Measurements from ENCODE around the gene NUTF2. TPM values are rescaled to one million over a fixed set of nuclear protein-coding genes. Genes with fewer than 3 reads are reported as not detected.

Gene NUTF2
- total RNA-seq, 1 experiment from 2014 or later: 224 TPM

DNA sequence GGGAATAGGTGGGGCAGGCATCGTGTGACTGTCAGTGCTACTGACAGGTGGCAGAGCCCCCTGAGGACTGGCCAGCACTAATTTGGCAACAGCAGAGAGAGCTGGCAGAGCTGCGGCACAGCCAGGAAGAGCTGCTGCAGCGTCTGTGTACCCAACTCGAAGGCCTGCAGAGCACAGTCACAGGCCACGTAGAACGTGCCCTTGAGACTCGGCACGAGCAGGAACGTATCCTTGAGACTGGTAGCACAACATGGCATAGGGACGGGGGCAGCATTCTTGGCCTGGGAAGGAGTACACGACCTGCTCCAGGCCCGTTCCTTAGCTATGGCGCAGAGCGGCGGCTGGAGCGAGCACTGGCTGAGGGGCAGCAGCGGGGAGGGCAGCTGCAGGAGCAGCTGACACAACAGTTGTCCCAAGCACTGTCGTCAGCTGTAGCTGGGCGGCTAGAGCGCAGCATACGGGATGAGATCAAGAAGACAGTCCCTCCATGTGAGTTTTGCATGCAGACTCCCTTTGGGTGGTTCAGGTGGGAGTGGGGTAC, 35.0 kb downstream of the NUTF2 start:
- CTCF ChIA-PET: interaction anchor here (0.5 kb wide), 1 partner anchor 65 kb away, joined by 4 read pairs; no protein-coding TSS in a partner anchor
- no peaks in the 10 kb centered on the region for H3K27me3 Mint-ChIP-seq (ENCODE audit: unreplicated experiment)
- H3K36me3 Mint-ChIP-seq (ENCODE audit: insufficient read depth, unreplicated experiment): peaks cover 55% of the 10 kb centered on the region
- intact Hi-C loops (cut with micrococcal nuclease; ENCODE audit: unreplicated experiment): no loop called here
- DNase-seq: no peak
- H3K4me1 Mint-ChIP-seq (ENCODE audit: low read depth, unreplicated experiment): peaks cover 10% of the 10 kb centered on the region
- H3K27ac Mint-ChIP-seq (ENCODE audit: unreplicated experiment): no peak overlapping the region
- TF ChIP-seq, protein P1, sequence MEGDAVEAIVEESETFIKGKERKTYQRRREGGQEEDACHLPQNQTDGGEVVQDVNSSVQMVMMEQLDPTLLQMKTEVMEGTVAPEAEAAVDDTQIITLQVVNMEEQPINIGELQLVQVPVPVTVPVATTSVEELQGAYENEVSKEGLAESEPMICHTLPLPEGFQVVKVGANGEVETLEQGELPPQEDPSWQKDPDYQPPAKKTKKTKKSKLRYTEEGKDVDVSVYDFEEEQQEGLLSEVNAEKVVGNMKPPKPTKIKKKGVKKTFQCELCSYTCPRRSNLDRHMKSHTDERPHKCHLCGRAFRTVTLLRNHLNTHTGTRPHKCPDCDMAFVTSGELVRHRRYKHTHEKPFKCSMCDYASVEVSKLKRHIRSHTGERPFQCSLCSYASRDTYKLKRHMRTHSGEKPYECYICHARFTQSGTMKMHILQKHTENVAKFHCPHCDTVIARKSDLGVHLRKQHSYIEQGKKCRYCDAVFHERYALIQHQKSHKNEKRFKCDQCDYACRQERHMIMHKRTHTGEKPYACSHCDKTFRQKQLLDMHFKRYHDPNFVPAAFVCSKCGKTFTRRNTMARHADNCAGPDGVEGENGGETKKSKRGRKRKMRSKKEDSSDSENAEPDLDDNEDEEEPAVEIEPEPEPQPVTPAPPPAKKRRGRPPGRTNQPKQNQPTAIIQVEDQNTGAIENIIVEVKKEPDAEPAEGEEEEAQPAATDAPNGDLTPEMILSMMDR (IDR thresholded peaks at IDR 0.05; ENCODE audit: unreplicated experiment): no peak
- H3K4me3 Mint-ChIP-seq (ENCODE audit: low read depth, unreplicated experiment): no peak overlapping the region
- BruUV-seq (replicated peaks): no TSS peak
- no peaks in the 10 kb centered on the region for H3K9me3 Mint-ChIP-seq (ENCODE audit: low read depth, unreplicated experiment)

DNA sequence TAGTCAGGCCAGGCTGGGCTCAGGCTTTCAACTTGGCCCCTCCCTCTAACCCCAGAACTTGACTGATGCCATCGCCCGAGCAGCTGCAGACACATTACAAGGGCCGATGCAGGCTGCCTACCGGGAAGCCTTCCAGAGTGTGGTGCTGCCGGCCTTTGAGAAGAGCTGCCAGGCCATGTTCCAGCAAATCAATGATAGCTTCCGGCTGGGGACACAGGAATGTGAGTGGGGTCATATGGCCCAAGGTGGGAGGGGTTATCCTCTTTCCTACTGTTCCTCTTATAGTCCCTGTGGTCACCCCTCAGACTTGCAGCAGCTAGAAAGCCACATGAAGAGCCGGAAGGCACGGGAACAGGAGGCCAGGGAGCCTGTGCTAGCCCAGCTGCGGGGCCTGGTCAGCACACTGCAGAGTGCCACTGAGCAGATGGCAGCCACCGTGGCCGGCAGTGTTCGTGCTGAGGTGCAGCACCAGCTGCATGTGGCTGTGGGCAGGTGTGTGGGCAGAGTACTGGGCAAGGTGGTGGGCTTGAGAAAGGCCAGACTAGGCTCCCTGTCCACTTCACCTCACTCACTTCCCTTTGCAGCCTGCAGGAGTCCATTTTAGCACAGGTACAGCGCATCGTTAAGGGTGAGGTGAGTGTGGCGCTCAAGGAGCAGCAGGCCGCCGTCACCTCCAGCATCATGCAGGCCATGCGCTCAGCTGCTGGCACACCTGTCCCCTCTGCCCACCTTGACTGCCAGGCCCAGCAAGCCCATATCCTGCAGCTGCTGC, 35.8 kb downstream of the NUTF2 start:
- intact Hi-C loops (cut with micrococcal nuclease; ENCODE audit: unreplicated experiment): no loop called here
- no TSS peak for BruUV-seq (replicated peaks)

DNA sequence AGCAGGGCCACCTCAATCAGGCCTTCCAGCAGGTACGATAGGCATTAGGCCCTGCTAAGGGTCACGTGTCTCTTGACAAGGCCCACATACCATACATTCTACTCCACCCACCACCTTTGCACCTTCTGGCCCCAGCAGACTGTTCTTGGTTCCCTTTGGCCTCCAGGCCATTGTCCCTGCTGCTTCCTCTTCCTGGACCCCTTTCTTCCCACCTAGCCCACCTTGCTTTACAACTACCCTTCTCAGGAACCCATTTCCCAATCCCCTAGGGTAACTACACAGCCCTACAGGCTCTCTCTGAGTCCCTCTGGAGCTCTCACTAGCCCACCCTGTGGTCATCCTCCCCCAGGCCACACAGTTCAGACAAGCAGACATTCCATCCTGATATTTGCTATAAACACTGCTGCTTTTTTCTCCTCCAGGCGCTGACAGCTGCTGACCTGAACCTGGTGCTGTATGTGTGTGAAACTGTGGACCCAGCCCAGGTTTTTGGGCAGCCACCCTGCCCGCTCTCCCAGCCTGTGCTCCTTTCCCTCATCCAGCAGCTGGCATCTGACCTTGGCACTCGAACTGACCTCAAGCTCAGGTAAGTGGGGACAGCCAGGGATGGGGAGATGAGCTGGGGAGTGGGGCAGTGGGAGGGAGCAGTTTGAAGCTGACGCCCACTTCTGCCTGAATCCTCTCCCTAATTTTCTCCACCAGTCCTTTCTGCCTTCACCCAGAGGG, 36.6 kb downstream of the NUTF2 start:
- Mint-ChIP-seq H3K4me3 (ENCODE audit: low read depth, unreplicated experiment) (no peak overlapping the region), H3K9me3 (ENCODE audit: low read depth, unreplicated experiment) (no peaks in the 10 kb centered on the region), H3K27ac (ENCODE audit: unreplicated experiment) (no peak overlapping the region), H3K36me3 (ENCODE audit: insufficient read depth, unreplicated experiment) (peaks cover 55% of the 10 kb centered on the region), H3K4me1 (ENCODE audit: low read depth, unreplicated experiment) (peaks cover 10% of the 10 kb centered on the region), H3K27me3 (ENCODE audit: unreplicated experiment) (no peaks in the 10 kb centered on the region)
- no TSS peak for BruUV-seq (replicated peaks)
- TF ChIP-seq, protein P1 (IDR thresholded peaks at IDR 0.05; ENCODE audit: unreplicated experiment): no peak
- CTCF ChIA-PET: interaction anchor here (0.8 to 2.1 kb wide), 10 partner anchors 9 to 327 kb away, joined by 4 to 10 read pairs (median 5); partner anchors contain the start of genes EDC4, PSKH1, RANBP10 and TSNAXIP1
- intact Hi-C loops (cut with micrococcal nuclease; ENCODE audit: unreplicated experiment): no loop called here
- DNase-seq: no peak

More for the DNA sequence above, 35.8 kb downstream of the NUTF2 start:
- Mint-ChIP-seq H3K9me3 (ENCODE audit: low read depth, unreplicated experiment) (no peaks in the 10 kb centered on the region), H3K4me3 (ENCODE audit: low read depth, unreplicated experiment) (no peak overlapping the region), H3K36me3 (ENCODE audit: insufficient read depth, unreplicated experiment) (peaks cover 55% of the 10 kb centered on the region), H3K4me1 (ENCODE audit: low read depth, unreplicated experiment) (peaks cover 10% of the 10 kb centered on the region), H3K27ac (ENCODE audit: unreplicated experiment) (no peak overlapping the region), H3K27me3 (ENCODE audit: unreplicated experiment) (no peaks in the 10 kb centered on the region)
- TF ChIP-seq, protein P1 (IDR thresholded peaks at IDR 0.05; ENCODE audit: unreplicated experiment): no peak
- no peak for DNase-seq
- CTCF ChIA-PET: interaction anchor here (0.5 to 2.1 kb wide), 11 partner anchors 9 to 1057 kb away, joined by 3 to 10 read pairs (median 5); partner anchors contain the start of genes EDC4, PSKH1, RANBP10 and TSNAXIP1

DNA sequence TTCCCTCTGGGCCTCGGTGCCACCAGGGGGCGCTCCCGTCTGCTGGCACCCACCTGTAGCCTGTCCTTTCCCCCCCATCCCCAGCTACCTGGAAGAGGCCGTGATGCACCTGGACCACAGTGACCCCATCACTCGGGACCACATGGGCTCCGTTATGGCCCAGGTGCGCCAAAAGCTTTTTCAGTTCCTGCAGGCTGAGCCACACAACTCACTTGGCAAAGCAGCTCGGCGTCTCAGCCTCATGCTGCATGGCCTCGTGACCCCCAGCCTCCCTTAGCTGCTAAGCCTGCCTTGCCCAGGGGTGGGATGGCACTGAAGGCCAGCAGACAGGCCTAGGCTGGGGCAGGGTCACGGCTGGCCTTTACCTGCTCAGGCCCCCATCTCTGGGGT, 37.1 kb downstream of the NUTF2 start:
- peaks cover 52% of the 10 kb centered on the region for H3K36me3 Mint-ChIP-seq (ENCODE audit: insufficient read depth, unreplicated experiment)
- H3K27me3 Mint-ChIP-seq (ENCODE audit: unreplicated experiment): no peaks in the 10 kb centered on the region
- no peak overlapping the region for H3K4me3 Mint-ChIP-seq (ENCODE audit: low read depth, unreplicated experiment)
- no peak overlapping the region for H3K27ac Mint-ChIP-seq (ENCODE audit: unreplicated experiment)
- peaks cover 10% of the 10 kb centered on the region for H3K4me1 Mint-ChIP-seq (ENCODE audit: low read depth, unreplicated experiment)
- H3K9me3 Mint-ChIP-seq (ENCODE audit: low read depth, unreplicated experiment): no peaks in the 10 kb centered on the region
- peak; percentile 86 for DNase-seq
- BruUV-seq (replicated peaks): no TSS peak
- TF ChIP-seq, protein P1 (IDR thresholded peaks at IDR 0.05; ENCODE audit: unreplicated experiment): peak; percentile 89
- intact Hi-C loops (cut with micrococcal nuclease; ENCODE audit: unreplicated experiment): no loop called here
- CTCF ChIA-PET: interaction anchor here (0.6 to 2.1 kb wide), 11 partner anchors 9 to 328 kb away, joined by 3 to 10 read pairs (median 5); partner anchors contain the start of genes EDC4, PSKH1, RANBP10 and TSNAXIP1
